ENCODE measurements around the gene IMPDH2. TPM values are rescaled to one million over a fixed set of nuclear protein-coding genes. Genes with fewer than 3 reads are reported as not detected.

IMPDH2 gene
- polyA plus RNA-seq, 3 donors from 2014 or later = 44.8 to 52.6 (median 52.0) TPM

- Mint-ChIP-seq H3K36me3 (peaks cover 4 to 26% (median 10%) of the 10 kb centered on the region in 3 donors), H3K4me3 (no peak overlapping the region), H3K9me3 (no peaks in the 10 kb centered on the region), H3K4me1 (peaks cover 39 to 43% of the 10 kb centered on the region in 2 donors), H3K27ac (peak overlapping the region in 5 of 6 donors; percentile 21 to 99 (median 97)), H3K27me3 (ENCODE audit: low read depth in 3 of 3) (peaks cover 7 to 15% (median 13%) of the 10 kb centered on the region in 3 donors)
- DNase-seq = no peak
Measured at GRCh38 chr3:49027634-49028033, 1.6 kb downstream of the IMPDH2 start.

- peaks cover 43 to 47% of the 10 kb centered on the region in 2 donors for H3K4me1 Mint-ChIP-seq
- H3K27me3 Mint-ChIP-seq (ENCODE audit: low read depth in 3 of 3) = peaks cover 7 to 17% (median 13%) of the 10 kb centered on the region in 3 donors
- H3K9me3 Mint-ChIP-seq = no peaks in the 10 kb centered on the region
- DNase-seq = no peak
- peak overlapping the region in 4 of 6 donors; percentile 12 to 79 (median 50) for H3K27ac Mint-ChIP-seq
- no peak overlapping the region for H3K4me3 Mint-ChIP-seq
- H3K36me3 Mint-ChIP-seq = peaks cover 2 to 16% (median 3%) of the 10 kb centered on the region in 3 donors
Measured at GRCh38 chr3:49026536-49026935, 2.7 kb downstream of the IMPDH2 start.

GRCh38 chr3:49025793-49026520, 3.2 kb downstream of the IMPDH2 start:
- Mint-ChIP-seq H3K4me3 (peak overlapping the region in 1 of 5 donors; percentile 11), H3K27ac (peak overlapping the region in 5 of 6 donors; percentile 34 to 84 (median 67)), H3K27me3 (ENCODE audit: low read depth in 3 of 3) (peaks cover 11 to 22% (median 15%) of the 10 kb centered on the region in 3 donors), H3K36me3 (peaks cover 0 to 14% (median 0%) of the 10 kb centered on the region in 3 donors), H3K9me3 (no peaks in the 10 kb centered on the region), H3K4me1 (peaks cover 46 to 53% of the 10 kb centered on the region in 2 donors)
- no peak for DNase-seq

GRCh38 chr3:49025005-49025792, 4.0 kb downstream of the IMPDH2 start:
- peak overlapping the region in 2 of 5 donors; percentile 11 to 33 for H3K4me3 Mint-ChIP-seq
- peaks cover 51 to 56% of the 10 kb centered on the region in 2 donors for H3K4me1 Mint-ChIP-seq
- H3K9me3 Mint-ChIP-seq = no peaks in the 10 kb centered on the region
- peaks cover 0 to 14% (median 0%) of the 10 kb centered on the region in 3 donors for H3K36me3 Mint-ChIP-seq
- peak overlapping the region in 3 of 6 donors; percentile 53 to 84 (median 67) for H3K27ac Mint-ChIP-seq
- peaks cover 11 to 24% (median 15%) of the 10 kb centered on the region in 3 donors for H3K27me3 Mint-ChIP-seq (ENCODE audit: low read depth in 3 of 3)
- no peak for DNase-seq

GRCh38 chr3:49024449-49024848, 4.7 kb downstream of the IMPDH2 start:
- H3K9me3 Mint-ChIP-seq = no peaks in the 10 kb centered on the region
- H3K36me3 Mint-ChIP-seq = peaks cover 0 to 14% (median 0%) of the 10 kb centered on the region in 3 donors
- H3K27me3 Mint-ChIP-seq (ENCODE audit: low read depth in 3 of 3) = peaks cover 11 to 23% (median 12%) of the 10 kb centered on the region in 3 donors
- no peak for DNase-seq
- peaks cover 53 to 58% of the 10 kb centered on the region in 2 donors for H3K4me1 Mint-ChIP-seq
- peak overlapping the region in 1 of 6 donors; percentile 16 for H3K27ac Mint-ChIP-seq
- H3K4me3 Mint-ChIP-seq = peak overlapping the region in 1 of 5 donors; percentile 33

- peaks cover 49 to 54% of the 10 kb centered on the region in 2 donors for H3K4me1 Mint-ChIP-seq
- H3K4me3 Mint-ChIP-seq = peak overlapping the region; percentile 33 to 97 (median 91)
- H3K27me3 Mint-ChIP-seq (ENCODE audit: low read depth in 3 of 3) = peaks cover 6 to 19% (median 8%) of the 10 kb centered on the region in 3 donors
- H3K36me3 Mint-ChIP-seq = peaks cover 0 to 14% (median 0%) of the 10 kb centered on the region in 3 donors
- no peaks in the 10 kb centered on the region for H3K9me3 Mint-ChIP-seq
- no peak for DNase-seq
- peak overlapping the region in 5 of 6 donors; percentile 14 to 81 (median 32) for H3K27ac Mint-ChIP-seq
Measured at GRCh38 chr3:49023775-49024174, 5.4 kb downstream of the IMPDH2 start.

- Mint-ChIP-seq H3K4me3 (peak overlapping the region; percentile 91 to 97 (median 94)), H3K9me3 (no peaks in the 10 kb centered on the region), H3K27me3 (ENCODE audit: low read depth in 3 of 3) (peaks cover 5 to 16% (median 6%) of the 10 kb centered on the region in 3 donors), H3K4me1 (peaks cover 44 to 47% of the 10 kb centered on the region in 2 donors), H3K36me3 (peaks cover 0 to 14% (median 0%) of the 10 kb centered on the region in 3 donors), H3K27ac (peak overlapping the region; percentile 91 to 98 (median 96))
- DNase-seq = no peak
Measured at GRCh38 chr3:49022688-49023171, 6.5 kb downstream of the IMPDH2 start.

GRCh38 chr3:49021813-49022687, 7.1 kb downstream of the IMPDH2 start, which contains the start of gene NDUFAF3:
TSS of gene NDUFAF3 (plus strand) at chr3:49022121. CDS start at chr3:49022145, 24 bp downstream.
- peaks cover 0 to 14% (median 0%) of the 10 kb centered on the region in 3 donors for H3K36me3 Mint-ChIP-seq

GRCh38 chr3:49021213-49021812, 7.9 kb downstream of the IMPDH2 start:
- Mint-ChIP-seq H3K9me3 (no peaks in the 10 kb centered on the region), H3K4me3 (peak overlapping the region; percentile 90 to 99 (median 97)), H3K4me1 (peaks cover 38 to 47% of the 10 kb centered on the region in 2 donors), H3K36me3 (peaks cover 0 to 14% (median 0%) of the 10 kb centered on the region in 3 donors), H3K27ac (peak overlapping the region; percentile 91 to 98 (median 96)), H3K27me3 (ENCODE audit: low read depth in 3 of 3) (peaks cover 6 to 16% (median 6%) of the 10 kb centered on the region in 3 donors)
- DNase-seq = peak; percentile 99

More at GRCh38 chr3:49021813-49022687, 7.1 kb downstream of the IMPDH2 start, which contains the start of gene NDUFAF3:
- Mint-ChIP-seq H3K4me3 (peak within 1 kb of the TSS; percentile 92 to 99 (median 97)), H3K27me3 (ENCODE audit: low read depth in 3 of 3) (peaks cover 6 to 16% (median 6%) of the 10 kb centered on the region in 3 donors), H3K27ac (peak within 1 kb of the TSS; percentile 91 to 98 (median 96)), H3K9me3 (no peaks in the 10 kb centered on the region), H3K4me1 (peaks cover 40 to 47% of the 10 kb centered on the region in 2 donors)
- DNase-seq = peak; percentile 90 to 91 (median 91)

- H3K4me3 Mint-ChIP-seq = peak overlapping the region; percentile 90 to 99 (median 97)
- H3K27ac Mint-ChIP-seq = peak overlapping the region; percentile 69 to 97 (median 89)
- peaks cover 0 to 12% (median 0%) of the 10 kb centered on the region in 3 donors for H3K36me3 Mint-ChIP-seq
- H3K4me1 Mint-ChIP-seq = peaks cover 40 to 47% of the 10 kb centered on the region in 2 donors
- no peaks in the 10 kb centered on the region for H3K9me3 Mint-ChIP-seq
- H3K27me3 Mint-ChIP-seq (ENCODE audit: low read depth in 3 of 3) = peaks cover 6 to 16% (median 6%) of the 10 kb centered on the region in 3 donors
- no peak for DNase-seq
Measured at GRCh38 chr3:49020330-49021212, 8.6 kb downstream of the IMPDH2 start.

- H3K36me3 Mint-ChIP-seq = peaks cover 0 to 12% (median under 1%) of the 10 kb centered on the region in 3 donors
- no peaks in the 10 kb centered on the region for H3K9me3 Mint-ChIP-seq
- H3K4me3 Mint-ChIP-seq = peak overlapping the region; percentile 82 to 97 (median 90)
- H3K4me1 Mint-ChIP-seq = peaks cover 39 to 47% of the 10 kb centered on the region in 2 donors
- DNase-seq = no peak
- H3K27ac Mint-ChIP-seq = peak overlapping the region; percentile 69 to 91 (median 84)
- peaks cover 6 to 16% (median 6%) of the 10 kb centered on the region in 3 donors for H3K27me3 Mint-ChIP-seq (ENCODE audit: low read depth in 3 of 3)
Measured at GRCh38 chr3:49019941-49020329, 9.3 kb downstream of the IMPDH2 start.
